D341Med (cell line): ENCODE data around the gene SLC35F3.
A peak's percentile ranks its signal among the peaks of the same experiment; 100 is the strongest.

Experiments used
- DNase-seq: peaks from one replicate; pipeline ENCODE4 v3.0.0; 2012; ENCODE audit warnings: low spot score

The SLC35F3 gene

DNA sequence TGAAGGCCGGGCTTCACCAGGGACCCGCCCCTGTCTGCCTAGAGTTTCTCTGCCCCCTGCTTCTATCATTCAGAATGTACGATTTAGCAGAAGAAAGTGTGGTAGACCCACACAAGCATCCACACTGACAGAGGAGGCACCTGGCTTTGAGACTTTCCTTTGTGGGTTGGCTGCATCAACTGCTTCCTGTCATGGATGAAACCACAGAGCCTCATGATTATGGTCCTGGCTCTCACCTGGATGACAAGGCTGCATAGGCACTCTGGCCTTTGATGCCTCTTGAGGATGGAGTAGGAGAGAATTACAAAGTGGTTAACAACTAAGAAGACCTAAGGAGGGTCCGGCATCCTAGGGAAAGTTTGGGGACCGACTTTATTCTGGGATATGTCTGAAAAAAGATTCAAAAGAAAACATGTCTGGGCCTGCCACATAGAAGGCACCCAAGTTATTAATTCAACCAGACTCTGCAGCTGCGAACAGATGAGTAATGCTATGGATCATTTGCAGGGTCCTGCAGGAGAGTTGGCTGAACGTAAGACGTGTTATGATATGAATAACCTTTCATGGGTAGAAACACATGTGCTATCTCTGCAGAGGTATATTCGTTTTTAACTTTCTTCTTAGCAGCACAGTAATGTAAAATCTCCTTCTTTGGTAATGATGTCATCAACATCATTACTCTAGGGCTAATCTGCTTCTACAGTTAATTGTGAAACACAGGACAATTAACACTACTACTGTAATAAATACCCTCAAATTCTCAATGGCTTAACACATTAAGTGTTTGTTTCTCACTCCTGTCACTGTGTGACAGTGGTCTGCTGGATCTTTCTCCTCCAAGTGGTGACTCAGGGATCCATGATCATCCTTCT, 136.2 kb downstream of the SLC35F3 start:
- DNase-seq = no peak

DNA sequence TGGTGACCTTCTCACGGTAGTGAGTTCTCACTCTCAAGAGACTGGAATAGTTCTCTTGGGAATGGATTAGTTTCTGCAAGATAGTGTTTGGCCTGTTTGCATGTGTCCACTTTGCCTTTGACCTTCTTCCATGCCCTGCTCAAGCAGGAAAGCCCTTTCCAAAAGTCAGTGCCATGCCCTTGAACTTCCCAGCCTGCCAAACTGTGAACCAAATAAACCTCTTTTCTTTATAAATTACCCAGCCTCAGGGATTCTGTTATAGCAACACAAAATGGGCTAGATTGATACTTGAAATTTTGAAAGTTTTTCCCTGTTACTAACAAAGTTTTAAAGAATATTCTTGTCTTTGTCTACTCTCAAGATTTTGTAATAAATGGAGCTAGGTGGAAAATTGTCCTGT, 139.6 kb downstream of the SLC35F3 start:
- no peak for DNase-seq

DNA sequence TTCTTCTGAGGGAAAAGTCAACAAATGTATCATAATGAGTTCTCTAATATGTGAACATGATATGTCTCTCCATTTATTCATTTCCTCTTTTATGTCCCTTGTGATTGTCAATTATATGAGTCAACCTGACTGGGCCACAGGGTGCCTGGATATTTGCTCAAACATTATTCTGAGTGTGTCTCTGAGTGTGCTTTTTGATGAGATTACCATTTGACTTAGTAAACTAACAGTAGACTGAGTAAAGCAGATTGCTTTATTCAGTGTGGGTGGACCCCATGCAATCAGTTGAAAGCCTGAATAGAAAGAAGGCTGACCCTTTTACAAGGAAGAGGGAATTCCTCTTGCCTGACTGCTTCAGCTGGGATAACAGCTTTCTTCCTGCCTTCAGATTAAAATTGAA, 142.6 kb downstream of the SLC35F3 start:
- DNase-seq = no peak

DNA sequence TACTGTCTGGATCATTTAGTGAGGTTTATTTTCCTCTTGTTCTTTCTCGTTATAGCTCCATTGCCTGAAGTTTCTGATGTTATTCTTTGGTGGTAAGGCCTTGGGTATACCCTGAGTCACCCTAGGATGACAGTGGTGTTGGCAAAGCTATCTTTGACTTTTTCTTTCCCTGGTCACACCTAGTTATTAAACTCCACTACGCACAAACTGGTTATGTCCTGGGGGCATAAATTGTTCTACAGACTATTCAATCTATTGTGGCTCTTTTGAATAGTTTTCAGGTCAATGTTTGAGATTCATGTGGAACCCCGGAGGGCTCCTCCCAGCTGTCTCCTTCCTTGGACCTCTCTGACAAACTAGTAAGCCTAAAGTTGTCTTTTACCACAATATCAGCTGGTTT, 157.7 kb downstream of the SLC35F3 start:
- DNase-seq = no peak

- peak; percentile 84 for DNase-seq
Observed at GRCh38 chr1:234065794-234066447, 161.4 kb downstream of the SLC35F3 start.

DNA sequence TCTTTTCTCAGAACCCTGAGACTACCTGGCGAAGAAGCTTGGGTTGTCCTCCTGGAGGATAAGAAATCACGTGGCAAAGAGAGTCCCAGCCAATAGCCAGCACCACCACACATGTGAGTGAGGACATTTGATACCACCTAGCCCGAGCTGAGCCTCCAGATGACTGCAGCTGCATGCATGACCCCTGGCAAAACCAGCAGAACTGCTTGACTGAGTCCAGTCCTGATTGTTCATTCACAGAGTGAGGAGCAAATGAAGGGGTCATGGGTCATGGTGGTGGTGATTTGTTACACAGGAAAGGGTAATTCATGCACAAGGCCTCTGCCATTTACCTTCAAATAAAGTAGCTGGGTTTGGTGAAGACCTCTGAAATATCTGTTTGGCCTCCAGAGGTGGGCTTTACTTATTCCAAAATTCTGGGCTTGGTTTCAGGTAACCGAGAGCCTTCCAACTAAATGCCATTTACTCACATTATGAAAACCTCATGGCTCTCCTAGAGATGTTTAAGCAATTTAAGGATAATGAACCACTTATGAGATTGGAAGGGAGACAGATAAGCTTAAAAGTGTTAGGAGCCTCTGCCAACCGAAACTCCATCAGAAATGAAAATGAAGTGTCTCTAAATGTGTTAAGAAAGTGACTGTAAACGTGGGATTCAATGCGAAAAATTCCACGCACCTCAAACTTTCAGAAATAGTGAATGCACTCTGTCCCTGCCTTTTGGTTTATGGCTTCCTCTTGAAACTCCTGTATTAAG, 163.3 kb downstream of the SLC35F3 start:
- DNase-seq = peak; percentile 54

- no peak for DNase-seq
Observed at GRCh38 chr1:234069760-234070159, 165.3 kb downstream of the SLC35F3 start.

GRCh38 chr1:234072793-234073192, 168.3 kb downstream of the SLC35F3 start:
- no peak for DNase-seq

DNA sequence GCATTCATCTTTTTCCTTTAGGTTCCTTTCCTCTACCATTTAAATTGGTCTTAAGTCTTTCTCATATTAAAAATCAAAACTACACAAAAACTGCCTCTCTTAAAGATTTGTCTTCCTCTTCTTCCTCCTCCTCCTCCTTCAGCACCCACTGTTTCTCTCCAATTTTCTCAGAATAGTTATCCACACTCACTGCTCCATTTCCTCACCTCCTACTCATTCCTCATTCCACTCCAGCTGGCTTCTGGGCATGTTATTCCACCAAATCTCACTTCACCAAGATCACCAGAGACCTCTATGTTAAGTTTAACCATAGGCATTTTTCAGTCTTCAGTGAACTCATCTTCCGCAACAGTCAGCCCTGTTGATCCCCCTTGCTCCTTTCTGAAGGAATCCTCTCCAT, 173.7 kb downstream of the SLC35F3 start:
- DNase-seq = no peak

DNA sequence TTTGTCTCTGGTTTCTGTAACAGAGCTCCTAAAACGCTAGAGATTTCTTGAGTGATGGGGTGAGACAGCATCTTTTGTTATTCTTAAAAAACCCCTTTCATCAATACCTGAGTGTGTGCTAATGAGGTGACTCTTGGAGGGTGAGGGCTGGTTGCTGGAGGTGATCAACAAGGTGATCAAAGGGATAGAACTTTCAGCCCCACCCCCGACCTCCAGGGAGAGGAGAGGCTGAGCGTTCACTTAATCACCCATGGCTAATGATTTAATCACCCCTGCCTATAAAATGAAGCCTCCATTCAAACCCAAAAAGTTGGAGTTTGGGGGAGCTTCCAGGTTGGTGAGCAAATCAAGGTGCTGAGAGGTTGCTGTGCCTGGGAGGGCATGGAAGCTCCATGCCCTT, 175.4 kb downstream of the SLC35F3 start:
- no peak for DNase-seq

DNA sequence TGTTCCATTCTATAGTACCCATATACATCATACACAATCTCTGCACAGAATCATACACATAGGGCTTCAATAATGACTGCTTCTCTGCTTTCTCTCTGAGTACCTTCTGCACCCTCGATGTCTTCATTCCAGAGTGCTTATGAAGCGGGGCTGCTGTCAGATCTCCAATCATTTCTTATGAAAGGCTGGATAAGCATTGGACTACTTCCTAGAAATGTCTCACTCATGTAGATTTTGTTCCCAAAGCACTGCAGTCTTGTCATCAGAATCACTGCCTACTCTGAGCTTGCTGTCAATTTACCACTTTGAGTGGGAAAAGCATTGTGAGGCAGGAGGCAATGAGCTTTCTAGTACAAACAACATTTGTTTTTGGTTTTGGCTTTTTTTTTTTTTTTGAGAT, 179.0 kb downstream of the SLC35F3 start:
- no peak for DNase-seq

DNA sequence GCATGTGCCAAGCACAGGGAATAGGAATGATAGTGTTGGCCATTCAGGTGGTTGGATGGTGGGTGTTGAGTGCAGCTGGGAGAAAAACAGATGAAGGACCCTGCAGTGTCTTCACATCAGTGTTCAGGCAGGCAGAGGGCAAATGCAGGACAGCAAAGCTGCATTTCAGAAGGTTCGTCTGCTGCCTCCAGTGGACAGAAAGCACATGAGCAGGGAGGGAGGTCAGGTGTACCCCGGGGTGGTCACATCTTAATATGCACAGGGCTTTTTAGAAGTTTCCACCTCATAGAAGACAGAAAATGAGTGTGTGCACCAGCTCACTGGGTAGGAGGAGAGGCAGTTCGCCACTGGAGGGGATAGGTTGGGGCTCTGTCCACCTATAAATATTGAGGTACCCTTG, 184.9 kb downstream of the SLC35F3 start:
- no peak for DNase-seq

DNA sequence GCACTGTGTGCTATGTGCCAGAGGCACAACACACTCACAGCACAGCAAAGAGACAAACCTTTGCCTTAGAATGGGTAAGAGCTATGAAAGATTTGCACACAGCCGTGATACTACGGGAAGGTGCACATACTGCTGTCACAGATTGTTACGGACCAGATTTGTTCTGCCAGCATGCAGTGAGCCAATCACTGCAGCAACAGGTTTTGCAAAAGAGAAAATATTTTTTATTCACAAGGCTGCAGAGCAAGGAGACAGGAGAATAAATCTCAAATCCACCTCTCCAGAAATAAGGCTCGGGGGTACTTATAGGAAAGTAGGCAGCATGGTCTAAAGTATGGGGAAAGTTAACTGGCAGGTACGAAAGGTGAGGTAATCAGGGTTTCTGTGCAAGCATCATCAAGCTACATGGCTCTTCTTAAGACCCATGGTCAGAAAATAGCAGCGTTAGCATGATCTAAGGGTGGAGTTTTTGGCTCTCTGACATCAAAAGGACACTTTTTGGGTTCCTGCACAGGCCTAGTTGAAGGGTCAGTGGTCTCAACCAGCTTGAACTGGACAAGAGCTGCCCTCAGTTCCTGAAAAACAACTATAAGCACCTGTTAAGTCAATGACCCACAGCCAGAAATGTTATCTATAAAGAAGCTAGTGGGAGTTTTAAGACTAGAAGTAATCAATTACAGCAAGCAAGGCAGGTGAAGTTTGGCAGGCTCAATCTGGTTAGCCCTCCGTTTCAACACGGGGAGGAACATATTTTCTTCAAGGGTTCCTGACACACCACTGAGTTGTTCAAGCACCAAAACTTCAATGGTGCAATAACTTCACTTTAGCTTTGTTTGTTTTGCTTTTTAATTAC, 186.0 kb downstream of the SLC35F3 start:
- DNase-seq = no peak

DNA sequence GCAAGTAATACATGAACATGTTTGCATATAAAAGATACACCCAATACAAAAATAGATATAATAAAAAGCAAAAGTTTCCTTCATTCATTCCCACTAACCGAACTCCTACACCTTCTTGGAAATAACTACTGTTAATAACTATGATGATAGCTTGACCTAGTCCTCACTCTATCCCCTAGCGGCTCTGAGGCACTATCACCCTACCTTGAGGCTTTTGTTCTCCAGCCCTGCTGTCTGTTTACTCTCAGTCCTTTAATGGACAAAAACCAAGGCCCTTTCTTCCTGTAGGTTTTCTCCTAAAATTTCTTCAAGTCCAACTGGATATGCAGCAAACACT, 186.6 kb downstream of the SLC35F3 start:
- no peak for DNase-seq

- DNase-seq = no peak
Observed at GRCh38 chr1:234091876-234092275, 187.4 kb downstream of the SLC35F3 start.

- no peak for DNase-seq
Observed at GRCh38 chr1:234093107-234093506, 188.6 kb downstream of the SLC35F3 start.

- no peak for DNase-seq
Observed at GRCh38 chr1:234093741-234094140, 189.3 kb downstream of the SLC35F3 start.

DNA sequence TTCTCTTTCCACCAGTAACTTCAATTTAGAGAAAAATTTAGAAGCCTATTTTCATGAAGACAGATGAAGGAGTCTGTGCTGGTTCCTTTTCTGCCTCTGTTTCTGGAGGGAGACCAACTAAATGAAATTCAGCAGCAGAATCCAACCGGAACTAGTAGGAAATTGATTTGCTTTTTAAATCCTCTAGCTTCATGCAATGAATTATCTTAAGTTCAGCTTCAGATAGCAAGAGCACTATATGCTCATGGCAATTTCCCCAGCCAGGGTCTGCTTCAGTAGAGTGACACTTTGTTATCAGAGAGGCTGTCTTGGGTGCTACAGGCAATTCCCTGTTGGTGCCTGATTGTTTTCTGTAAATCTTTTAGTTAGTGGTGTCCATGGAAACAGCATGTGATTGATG, 189.7 kb downstream of the SLC35F3 start:
- DNase-seq = no peak

DNA sequence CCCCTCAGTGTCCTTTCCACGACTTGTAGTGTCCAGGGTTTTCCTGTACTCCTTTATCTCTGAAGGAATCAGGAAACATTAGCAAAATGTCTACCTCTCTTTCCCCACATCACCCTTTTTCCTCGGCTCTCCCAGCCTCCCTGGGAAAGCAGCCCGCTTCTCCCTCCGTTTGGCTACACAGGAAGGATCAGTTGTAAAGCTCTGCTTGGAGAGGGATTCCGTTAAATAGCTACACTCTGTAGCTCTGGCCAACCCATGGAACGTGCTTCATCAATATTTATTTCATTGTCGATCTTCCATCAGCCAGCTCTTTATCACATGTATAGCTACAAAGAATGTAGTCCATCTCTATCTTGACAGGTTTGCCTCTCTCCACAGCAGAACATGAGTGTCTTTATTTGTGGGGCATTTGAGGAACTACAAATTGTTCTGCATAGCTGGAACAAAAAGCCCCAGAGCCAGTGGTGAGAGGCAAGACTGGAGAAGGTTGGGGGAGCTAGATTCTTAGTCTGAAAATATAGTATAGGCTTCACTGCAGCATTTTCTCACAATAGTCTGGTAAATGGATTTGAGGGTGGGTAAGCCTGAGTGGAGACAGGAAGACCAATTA, 191.8 kb downstream of the SLC35F3 start:
- DNase-seq = no peak

DNA sequence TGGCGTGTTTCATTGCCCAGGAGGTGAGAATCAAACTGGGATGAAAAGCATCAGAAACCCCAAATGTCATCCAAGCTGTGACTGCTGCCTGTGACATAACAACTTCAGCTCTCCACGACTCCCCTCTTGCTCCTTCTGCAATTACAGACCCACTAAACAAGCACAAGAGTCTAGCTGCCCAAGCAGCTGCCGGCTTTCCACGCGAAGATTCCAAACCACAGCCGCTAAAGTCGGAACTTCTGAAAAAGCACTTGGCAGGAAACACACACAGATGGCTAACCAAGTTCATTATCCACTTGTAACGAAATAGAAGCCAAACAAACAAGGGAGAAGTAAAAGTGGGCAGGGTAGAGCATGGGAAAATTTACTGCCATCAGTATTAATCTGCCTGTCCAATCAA, 198.1 kb downstream of the SLC35F3 start:
- DNase-seq = no peak

DNA sequence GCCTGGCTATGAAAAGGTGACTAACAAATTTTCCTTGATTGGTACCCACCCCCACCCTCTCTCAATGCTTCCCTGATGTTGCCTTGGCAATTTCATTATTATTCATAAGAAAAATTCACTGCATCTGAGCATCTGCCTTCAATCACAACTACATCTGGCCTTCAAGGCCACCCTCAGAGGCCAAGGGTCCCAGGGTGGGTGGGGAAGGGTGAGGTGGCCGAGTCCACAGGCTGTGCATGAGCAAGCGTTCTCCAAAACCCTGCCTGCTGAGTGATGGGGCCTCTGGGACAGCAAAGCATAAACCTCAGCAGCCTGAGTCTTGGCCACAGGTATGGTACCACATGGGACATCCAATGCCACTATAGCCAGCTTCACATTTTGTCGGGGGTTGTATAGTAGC, 198.7 kb downstream of the SLC35F3 start:
- no peak for DNase-seq

- no peak for DNase-seq
Observed at GRCh38 chr1:234106032-234106431, 201.6 kb downstream of the SLC35F3 start.
